OCI-LY1 (cell line): ENCODE measurements around the gene PVALEF.

Experiments used
- H2AFZ ChIP-seq: fragments of 200-600 bp; sonication (generic), shearing (Covaris generic); 2 replicates; pipeline ENCODE4 v1.6.0; 2014; ENCODE audit warnings: antibody characterized with exemption, mild to moderate bottlenecking, low read length
- H3F3A ChIP-seq: fragments of 200-600 bp; sonication (generic), shearing (Covaris generic); 2 replicates; pipeline ENCODE4 v1.6.0; 2014; ENCODE audit warnings: mild to moderate bottlenecking, antibody characterized with exemption, low read length, moderate library complexity; ENCODE audit not compliant: insufficient read depth
- H3K27ac ChIP-seq: fragments of 200-600 bp; sonication (generic); 2 replicates; pipeline ENCODE4 v1.5.1; 2014; ENCODE audit warnings: low read length, mixed run types, mild to moderate bottlenecking, low read depth; ENCODE audit not compliant: poor library complexity, severe bottlenecking
- H3K27me3 ChIP-seq: fragments of 200-600 bp; sonication (generic); 2 replicates; pipeline ENCODE4 v1.6.0; 2014; ENCODE audit warnings: antibody characterized with exemption, mild to moderate bottlenecking, low read length, moderate library complexity; ENCODE audit not compliant: insufficient read depth
- H3K36me3 ChIP-seq: fragments of 200-600 bp; sonication (generic); 2 replicates; pipeline ENCODE4 v1.6.1; 2014; ENCODE audit warnings: mild to moderate bottlenecking, antibody characterized with exemption, low read length, moderate library complexity, mixed read lengths; ENCODE audit not compliant: insufficient read depth
- H3K4me1 ChIP-seq: fragments of 200-600 bp; sonication (generic); 2 replicates; pipeline ENCODE4 v1.5.1; 2014; ENCODE audit warnings: mild to moderate bottlenecking, low read length, moderate library complexity; ENCODE audit not compliant: insufficient read depth, severe bottlenecking
- H3K4me2 ChIP-seq: fragments of 200-600 bp; sonication (generic), shearing (Covaris generic); 2 replicates; pipeline ENCODE4 v1.6.1; 2014; ENCODE audit warnings: low read length
- H3K4me3 ChIP-seq: fragments of 200-600 bp; sonication (generic); 2 replicates; pipeline ENCODE4 v1.5.1; 2014; ENCODE audit warnings: low read length, low read depth, mild to moderate bottlenecking, mixed read lengths; ENCODE audit not compliant: poor library complexity, severe bottlenecking
- H3K79me2 ChIP-seq: fragments of 200-600 bp; shearing (Covaris generic); 2 replicates; pipeline ENCODE4 v1.6.1; 2016; ENCODE audit warnings: mixed run types, low read length, mixed read lengths; ENCODE audit not compliant: insufficient read depth
- H3K9ac ChIP-seq: fragments of 200-600 bp; sonication (generic), shearing (Covaris generic); 2 replicates; pipeline ENCODE4 v1.6.1; 2014; ENCODE audit warnings: mild to moderate bottlenecking, low read length, mixed read lengths
- H3K9me2 ChIP-seq: fragments of 200-600 bp; sonication (generic), shearing (Covaris generic); 2 replicates; pipeline ENCODE4 v1.6.1; 2014; ENCODE audit warnings: low read depth, mild to moderate bottlenecking, low read length, mixed read lengths
- H3K9me3 ChIP-seq: fragments of 200-600 bp; shearing (Covaris generic); 2 replicates; pipeline ENCODE4 v1.6.1; 2014; ENCODE audit warnings: low read length, mixed read lengths
- H4K20me1 ChIP-seq: fragments of 200-600 bp; sonication (generic), shearing (Covaris generic); 2 replicates; pipeline ENCODE4 v1.6.0; 2016; ENCODE audit warnings: mild to moderate bottlenecking, low read length; ENCODE audit not compliant: insufficient read depth
- CTCF ChIP-seq: fragments of 200-600 bp; sonication (generic), shearing (Covaris generic); IDR thresholded peaks from 2 replicates; pipeline ENCODE4 v1.5.1; 2017; ENCODE audit warnings: mild to moderate bottlenecking, antibody characterized with exemption, low read length, moderate library complexity, mixed read lengths
- EZH2 ChIP-seq: fragments of 200-600 bp; sonication (generic), shearing (Covaris generic); IDR thresholded peaks from 2 replicates; pipeline ENCODE4 v1.8.0; 2017; ENCODE audit warnings: borderline replicate concordance, mixed run types, mild to moderate bottlenecking, antibody characterized with exemption, low read length, moderate library complexity, mixed read lengths

The PVALEF gene

GRCh38 chr17:81178136-81179091 lies 13.1 kb downstream of the PVALEF start:
- no peaks in the 10 kb centered on the region for H3F3A ChIP-seq
- no peak overlapping the region for H2AFZ ChIP-seq
- H3K4me2 ChIP-seq = no peak overlapping the region
- TF ChIP-seq CTCF (no peak), EZH2 (no peak)
- no peaks in the 10 kb centered on the region for H3K79me2 ChIP-seq
- H3K36me3 ChIP-seq = no peaks in the 10 kb centered on the region; the same call in 1 of the 2 replicates
- H3K27ac ChIP-seq = no peak overlapping the region
- H3K4me3 ChIP-seq = no peak overlapping the region
- H3K4me1 ChIP-seq = no peaks in the 10 kb centered on the region
- no peak overlapping the region for H3K9ac ChIP-seq
- H3K9me2 ChIP-seq = no peaks in the 10 kb centered on the region
- peaks cover 14% of the 10 kb centered on the region for H3K27me3 ChIP-seq
- peaks cover 10% of the 10 kb centered on the region for H3K9me3 ChIP-seq
- H4K20me1 ChIP-seq = no peaks in the 10 kb centered on the region

DNA sequence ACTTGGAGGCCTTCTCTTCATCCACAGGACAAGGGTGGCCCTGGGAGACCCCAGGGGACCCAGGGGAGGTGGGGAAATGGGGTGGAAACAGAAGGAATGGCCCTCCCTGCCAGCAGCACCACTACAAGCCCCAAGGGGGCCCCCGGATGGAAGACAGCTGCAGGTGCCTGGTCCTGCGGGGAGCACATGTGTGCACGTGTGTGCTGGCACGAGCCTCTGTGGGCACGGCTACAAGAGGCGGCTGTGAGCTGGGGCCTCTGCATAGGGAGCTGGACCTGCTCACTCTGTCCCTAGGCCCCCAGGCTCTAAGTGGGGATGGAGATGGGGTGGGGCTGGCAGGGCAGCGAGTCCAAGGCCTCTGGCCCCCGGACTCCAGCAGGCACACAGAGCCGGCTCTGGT lies 13.9 kb downstream of the PVALEF start:
- no peak overlapping the region for H3K4me2 ChIP-seq

DNA sequence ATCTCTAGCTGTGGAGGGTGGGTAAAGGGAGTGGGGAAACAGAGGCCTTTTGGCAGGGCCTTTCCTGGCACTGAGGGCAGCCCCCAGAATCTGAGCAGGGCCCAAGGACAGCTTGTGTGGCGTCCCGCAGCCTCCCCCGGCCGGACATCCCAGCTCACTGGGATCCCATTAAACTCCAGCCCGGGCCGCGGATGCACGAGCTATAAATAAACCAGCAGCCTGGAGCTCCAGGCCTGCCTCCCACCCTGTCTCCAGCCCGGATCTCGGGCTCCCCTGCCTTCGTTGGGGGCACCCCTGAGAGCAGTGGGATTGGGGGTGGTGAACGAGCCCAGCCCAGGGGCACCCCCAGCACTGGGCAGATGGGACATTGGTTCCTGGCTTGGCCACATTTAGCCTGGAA lies 14.6 kb downstream of the PVALEF start:
- H3K4me2 ChIP-seq = no peak overlapping the region
- H3K9me2 ChIP-seq = no peaks in the 10 kb centered on the region
- H3K4me3 ChIP-seq = no peak overlapping the region
- no peaks in the 10 kb centered on the region for H3K4me1 ChIP-seq
- TF ChIP-seq CTCF = no peak
- no peak for TF ChIP-seq EZH2
- no peaks in the 10 kb centered on the region for H3K79me2 ChIP-seq
- H3K27ac ChIP-seq = no peak overlapping the region
- no peaks in the 10 kb centered on the region; the same call in 1 of the 2 replicates for H3K36me3 ChIP-seq
- H3K27me3 ChIP-seq = peaks cover 17% of the 10 kb centered on the region
- H4K20me1 ChIP-seq = no peaks in the 10 kb centered on the region
- no peak overlapping the region for H2AFZ ChIP-seq
- peaks cover 9% of the 10 kb centered on the region for H3K9me3 ChIP-seq
- H3K9ac ChIP-seq = no peak overlapping the region
- H3F3A ChIP-seq = no peaks in the 10 kb centered on the region

More for the DNA sequence above, 13.9 kb downstream of the PVALEF start:
- no peaks in the 10 kb centered on the region for H3K9me2 ChIP-seq
- no peak overlapping the region for H3K4me3 ChIP-seq
- H3K36me3 ChIP-seq = no peaks in the 10 kb centered on the region; the same call in 1 of the 2 replicates
- H3K4me1 ChIP-seq = no peaks in the 10 kb centered on the region
- no peak overlapping the region for H2AFZ ChIP-seq
- TF ChIP-seq CTCF (no peak), EZH2 (no peak)
- H3K27ac ChIP-seq = no peak overlapping the region
- no peaks in the 10 kb centered on the region for H3K79me2 ChIP-seq
- H3F3A ChIP-seq = no peaks in the 10 kb centered on the region
- H3K9me3 ChIP-seq = peaks cover 10% of the 10 kb centered on the region
- peaks cover 18% of the 10 kb centered on the region for H3K27me3 ChIP-seq
- no peaks in the 10 kb centered on the region for H4K20me1 ChIP-seq
- no peak overlapping the region for H3K9ac ChIP-seq
